Activated CD8-positive, alpha-beta memory T cell treated with anti-CD3 and anti-CD28 coated beads for 1 hour (primary cell): ENCODE results near the gene AP4S1.
"Not testable (repeated sequence)": the region's sequence is repeated elsewhere in the genome, so short reads cannot be mapped to it uniquely, and the experiment has no call there.

ENCODE experiments used
- DNase-seq, 2 donors: peaks; one replicate each; pipeline ENCODE4 v3.0.0-alpha.2; 2020; ENCODE audit warnings: low read depth in 1 of 2; ENCODE audit errors: extremely low read depth in 1 of 2

AP4S1 gene

GRCh38 chr14:31038521-31039166, 13.2 kb downstream of the AP4S1 start:
- no peak for DNase-seq

GRCh38 chr14:31042300-31042699, 16.9 kb downstream of the AP4S1 start:
- DNase-seq, result no peak

DNA sequence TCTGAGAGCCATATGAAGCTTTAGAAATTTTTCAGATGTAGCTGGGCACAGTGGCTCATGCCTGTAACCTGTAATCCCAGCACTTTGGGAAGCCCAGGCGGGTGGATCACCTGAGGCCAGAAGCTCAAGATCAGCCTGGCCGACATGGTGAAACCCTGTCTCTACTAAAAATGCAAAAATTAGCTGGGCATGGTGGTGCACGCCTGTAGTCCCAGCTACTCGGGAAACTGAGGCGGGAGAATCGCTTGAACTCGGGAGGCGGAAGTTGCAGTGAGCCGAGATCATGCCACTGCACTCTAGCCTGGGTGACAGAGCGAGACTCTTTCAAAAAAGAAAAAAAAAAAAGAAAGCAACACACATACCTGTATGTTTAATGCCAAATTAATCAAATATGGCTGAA, 17.4 kb downstream of the AP4S1 start:
- DNase-seq, result not testable (repeated sequence)

GRCh38 chr14:31043379-31043778, 17.9 kb downstream of the AP4S1 start:
- no peak for DNase-seq

- DNase-seq, result no peak
Observed at GRCh38 chr14:31045501-31046080, 20.1 kb downstream of the AP4S1 start.

DNA sequence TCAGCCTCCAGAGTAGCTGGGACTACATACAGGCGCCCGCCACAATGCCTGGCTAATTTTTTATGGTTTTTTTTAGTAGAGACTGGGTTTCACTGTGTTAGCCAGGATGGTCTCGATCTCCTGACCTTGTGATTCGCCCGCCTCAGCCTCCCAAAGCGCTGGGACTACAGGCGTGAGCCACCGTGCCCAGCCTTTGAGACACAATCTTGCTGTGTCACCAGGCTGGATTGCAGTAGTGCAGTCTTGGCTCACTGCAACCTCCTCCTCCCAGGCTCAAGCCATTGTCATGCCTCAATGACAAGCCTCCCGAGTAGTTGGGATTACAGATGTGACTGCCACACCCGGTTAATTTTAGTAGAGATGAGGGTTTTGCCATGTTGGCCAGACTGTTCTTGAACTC, 22.1 kb downstream of the AP4S1 start:
- no peak for DNase-seq

DNA sequence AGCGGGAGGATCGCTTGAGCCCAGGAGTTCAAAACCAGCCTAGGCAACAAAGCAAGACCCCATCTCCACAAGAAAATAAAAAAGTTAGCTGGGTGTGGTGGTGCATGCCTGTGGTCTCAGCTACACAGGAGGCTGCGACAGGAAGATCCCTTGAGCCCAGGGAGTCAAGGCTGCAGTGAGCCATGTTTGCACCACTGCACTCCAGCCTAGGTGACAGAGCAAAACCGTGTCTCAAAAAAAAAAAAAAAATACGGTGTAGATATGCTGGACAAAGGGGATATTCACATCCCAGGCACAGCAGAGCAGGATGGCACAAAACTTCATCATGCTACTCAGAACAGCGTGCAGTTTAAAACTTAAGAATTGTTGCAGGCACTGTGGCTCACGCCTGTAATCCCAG, 25.6 kb downstream of the AP4S1 start:
- no peak for DNase-seq

GRCh38 chr14:31051511-31051910, 26.1 kb downstream of the AP4S1 start:
- no peak for DNase-seq

DNA sequence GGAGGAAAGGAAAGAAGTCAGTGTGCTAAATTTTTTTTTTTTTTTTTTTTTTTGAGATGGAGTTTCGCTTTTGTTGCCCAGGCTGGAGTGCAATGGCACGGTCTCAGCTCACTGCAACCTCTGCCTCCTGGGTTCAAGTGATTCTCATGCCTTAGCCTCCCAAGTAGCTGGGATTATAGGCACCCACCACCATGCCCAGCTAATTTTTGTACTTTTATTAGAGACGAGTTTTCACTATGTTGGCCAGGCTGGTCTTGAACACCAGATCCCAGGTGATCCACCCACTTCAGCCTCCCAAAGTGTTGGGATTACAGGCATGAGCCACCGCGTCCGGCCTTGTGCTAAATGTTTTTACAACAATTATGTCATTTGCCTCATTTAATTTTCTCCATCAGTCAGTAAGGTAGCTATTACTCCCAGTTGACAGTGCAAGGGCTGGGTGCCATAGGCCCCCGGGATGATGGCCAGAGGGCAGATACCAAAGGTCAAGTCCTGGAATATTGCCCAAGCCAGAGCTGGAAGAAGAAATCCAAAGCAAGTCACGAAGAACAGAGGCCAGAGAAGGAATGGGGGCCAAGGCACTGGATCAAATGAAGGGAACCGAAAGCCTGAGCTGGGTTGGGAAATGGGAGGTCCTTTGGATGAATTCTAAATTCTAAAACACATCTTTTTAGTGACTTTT, 27.6 kb downstream of the AP4S1 start:
- not testable (repeated sequence) for DNase-seq

DNA sequence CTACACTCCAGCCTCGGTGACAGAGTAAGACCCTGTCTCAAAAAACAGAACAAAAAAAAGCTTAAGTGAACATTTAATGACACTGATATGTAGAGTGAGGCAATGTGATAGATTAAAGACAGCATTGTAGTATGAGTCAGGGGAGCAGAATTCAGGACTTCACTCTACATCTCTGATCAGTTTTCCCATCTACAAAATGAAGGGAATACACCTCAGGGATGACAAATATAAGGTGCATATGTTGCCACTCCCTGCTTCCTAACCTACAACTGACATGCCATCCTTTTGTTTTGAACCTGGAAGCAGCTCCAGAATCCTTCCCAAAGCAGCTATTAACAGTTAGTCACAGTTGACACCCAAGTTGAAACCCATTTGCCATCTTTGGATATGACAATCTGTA, 31.6 kb downstream of the AP4S1 start:
- DNase-seq, result no peak

GRCh38 chr14:31057701-31058364, 32.4 kb downstream of the AP4S1 start:
- DNase-seq, result no peak

DNA sequence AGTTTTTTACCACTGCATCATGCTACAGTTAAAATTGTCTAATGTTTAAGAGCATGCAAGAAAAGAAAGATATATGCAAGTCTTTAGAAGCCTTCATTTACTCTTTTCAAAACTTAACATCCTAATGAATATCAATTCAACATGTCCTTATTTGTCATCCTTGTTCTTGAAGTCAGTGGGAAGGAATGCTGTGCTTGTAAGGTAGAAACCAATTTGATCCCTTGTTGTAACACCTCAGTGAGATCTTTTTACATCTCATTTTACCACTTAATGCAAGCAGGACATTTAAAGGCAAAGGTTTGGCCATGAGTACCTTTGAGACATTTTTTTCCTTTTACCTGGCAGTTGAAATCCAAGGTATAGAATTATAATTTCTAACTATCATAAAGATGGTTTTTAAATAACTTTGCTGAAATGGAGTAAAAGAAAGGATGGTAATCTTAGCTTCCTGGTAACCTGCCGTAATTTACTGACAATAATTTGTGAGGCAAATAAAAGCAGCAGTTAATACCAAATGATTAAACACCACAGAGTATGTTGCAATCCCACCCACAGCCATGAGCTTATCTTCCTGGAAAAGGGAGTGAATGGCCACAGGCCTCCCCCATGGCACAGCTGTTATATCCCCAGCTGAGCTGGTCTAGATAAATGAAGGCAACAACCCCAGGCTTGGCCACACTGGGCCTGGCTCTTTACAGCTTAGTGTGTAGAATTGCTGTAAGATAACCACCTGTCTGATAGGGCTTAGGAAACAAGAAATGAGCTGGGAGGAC, 33.9 kb downstream of the AP4S1 start:
- DNase-seq, result no peak

DNA sequence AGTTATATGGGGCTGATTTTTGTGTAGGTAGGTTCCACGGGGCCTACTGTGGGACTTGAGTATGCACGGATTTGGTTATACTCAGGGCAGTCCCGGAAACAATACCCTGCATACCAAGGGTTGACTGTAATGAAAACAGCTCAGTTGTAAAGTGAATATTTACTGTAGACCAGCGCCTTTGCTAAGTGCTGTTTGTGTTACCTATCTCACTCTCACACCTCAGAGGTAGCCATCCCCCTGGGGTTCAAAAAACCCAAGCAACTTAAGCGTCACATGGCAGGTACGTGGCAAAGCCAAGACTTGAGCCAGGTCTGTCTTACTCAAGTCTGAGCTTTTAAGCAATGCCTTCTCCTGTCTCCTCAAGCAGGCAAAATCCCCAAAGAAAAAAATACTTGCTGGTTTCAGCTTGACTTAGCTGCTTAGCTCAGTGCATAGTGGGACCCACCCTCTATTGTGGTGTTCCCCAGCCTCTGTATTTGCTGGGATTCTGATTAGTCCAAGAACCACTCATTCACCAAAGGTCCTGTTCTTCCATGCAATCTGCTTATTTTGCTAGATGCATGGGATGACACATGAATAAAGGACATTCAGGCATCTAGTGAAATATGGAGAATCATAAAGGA, 34.9 kb downstream of the AP4S1 start:
- DNase-seq, result no peak

- DNase-seq, result not testable (repeated sequence)
Observed at GRCh38 chr14:31062908-31063307, 37.5 kb downstream of the AP4S1 start.

DNA sequence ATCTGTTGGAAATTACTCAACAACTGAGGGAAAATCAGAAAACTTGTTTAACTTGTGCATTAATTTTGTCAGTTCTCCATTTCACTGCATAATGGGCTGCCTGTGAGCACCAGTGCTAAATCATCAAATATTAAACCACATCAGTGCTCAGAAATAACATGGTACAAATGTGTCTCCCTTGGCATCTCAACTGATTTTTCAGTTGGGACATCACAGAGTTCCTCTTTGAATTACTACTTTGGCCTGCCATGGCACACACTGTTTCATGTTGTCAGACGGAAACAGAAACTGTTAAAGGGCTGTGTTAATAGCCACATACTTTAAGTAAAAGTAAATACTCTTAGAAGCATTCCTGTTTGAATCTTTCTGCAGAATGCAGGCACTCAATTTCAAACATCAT, 42.8 kb downstream of the AP4S1 start:
- no peak for DNase-seq

GRCh38 chr14:31069343-31069742, 43.9 kb downstream of the AP4S1 start:
- no peak for DNase-seq

DNA sequence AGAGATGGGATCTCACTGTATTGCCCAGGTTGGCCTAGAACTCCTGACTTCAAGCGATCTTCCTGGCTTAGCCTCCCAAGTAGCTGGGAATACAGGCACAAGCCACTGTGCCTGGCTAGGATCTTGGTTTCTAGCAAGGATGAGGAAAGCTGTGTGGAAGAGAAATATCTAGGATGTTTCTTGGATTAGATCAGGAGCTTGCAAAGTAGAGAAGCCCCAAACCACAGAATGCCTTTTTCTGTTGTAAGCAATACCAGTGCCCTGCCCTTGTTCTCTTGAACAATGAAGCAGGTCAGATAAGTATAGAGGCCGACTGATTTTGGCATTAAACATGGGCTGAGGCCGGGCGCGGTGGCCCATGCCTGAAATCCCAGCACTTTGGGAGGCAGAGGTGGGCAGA, 45.0 kb downstream of the AP4S1 start:
- no peak for DNase-seq

DNA sequence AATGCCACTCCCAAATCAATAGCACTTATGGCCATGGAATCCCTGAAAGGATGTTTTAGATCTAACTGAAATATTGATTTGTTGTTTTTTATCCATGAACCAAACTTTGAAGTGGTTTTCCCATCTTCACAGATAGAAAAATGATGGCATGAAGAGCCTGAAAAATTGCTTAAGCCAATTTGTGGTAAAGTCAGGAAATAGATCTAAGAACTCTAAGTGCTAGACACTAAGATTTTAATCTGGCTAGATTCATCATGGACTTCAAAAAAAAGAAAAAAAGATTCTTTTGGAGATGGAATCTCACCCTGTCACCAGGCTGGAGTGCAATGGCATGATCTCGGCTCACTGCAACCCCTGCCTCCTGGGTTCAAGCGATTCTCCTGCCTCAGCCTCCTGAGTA, 45.7 kb downstream of the AP4S1 start:
- no peak for DNase-seq

DNA sequence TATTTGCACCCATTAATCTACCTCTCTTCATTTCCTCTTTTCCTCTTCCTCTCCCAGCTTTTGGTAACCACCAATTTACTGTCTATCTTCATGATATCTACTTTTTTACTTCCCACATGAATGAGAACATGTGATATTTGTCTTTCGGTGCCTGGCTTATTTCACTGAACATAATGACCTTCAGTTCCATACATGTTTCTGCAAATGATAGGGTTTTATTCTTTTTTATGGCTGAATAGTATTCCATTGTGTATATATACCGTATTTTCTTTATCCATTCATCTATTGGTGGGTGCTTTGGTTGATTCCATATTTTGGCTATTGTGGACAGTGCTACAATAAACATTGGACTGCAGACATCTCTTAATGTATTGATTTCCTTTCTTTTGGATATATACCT, 49.7 kb downstream of the AP4S1 start:
- DNase-seq, result no peak

DNA sequence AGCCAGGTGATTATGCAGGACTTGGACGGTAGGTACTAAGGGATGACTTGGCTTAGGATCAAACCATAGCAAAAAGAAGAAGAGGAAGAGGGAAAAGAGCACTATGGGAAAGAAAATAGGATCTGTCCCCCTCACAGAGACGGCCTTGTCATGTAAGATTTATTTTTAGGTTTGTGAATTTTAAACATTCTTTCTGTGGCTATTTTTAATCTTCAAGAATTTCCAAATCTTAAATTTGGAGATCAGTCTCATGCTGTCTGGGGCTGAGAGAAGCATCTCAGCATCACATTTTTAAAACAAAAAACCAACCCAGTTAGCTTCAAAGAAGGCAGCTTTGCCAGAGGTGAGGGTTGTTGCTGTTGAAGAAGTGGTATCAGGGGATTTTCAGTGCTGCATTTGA, 53.3 kb downstream of the AP4S1 start:
- DNase-seq, result no peak

DNA sequence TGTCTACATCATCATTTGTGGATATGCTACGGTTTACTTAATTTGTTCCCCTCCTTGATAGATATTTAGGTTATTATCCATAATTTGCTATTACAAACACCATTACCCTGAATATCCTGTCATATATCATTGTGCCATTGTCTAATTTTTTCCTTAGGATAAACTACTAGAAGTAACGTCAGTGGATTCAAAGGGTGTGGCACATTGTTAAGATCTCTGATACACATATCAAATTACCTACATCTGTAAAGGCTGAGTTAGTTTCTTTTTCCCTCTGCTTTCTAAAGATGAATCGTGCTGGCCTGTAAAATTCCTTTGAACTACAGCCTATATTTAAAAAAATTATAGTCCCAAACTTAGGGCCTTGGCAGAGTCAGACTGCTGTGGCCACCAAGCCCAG, 54.6 kb downstream of the AP4S1 start:
- DNase-seq, result no peak
